GM19023 (cell line): Measurements from ENCODE around the gene LSP1.
"Not testable (repeated sequence)": the region's sequence is repeated elsewhere in the genome, so short reads cannot be mapped to it uniquely, and the experiment has no call there.

Source experiments
- ATAC-seq: cut with Tn5 transposase; IDR thresholded peaks from one replicate; pipeline ENCODE4 v1.9.1; 2021; ENCODE audit warnings: mild to moderate bottlenecking, moderate library complexity; ENCODE audit not compliant: unreplicated experiment

Gene LSP1

GRCh38 chr11:1862588-1863351 lies 9.9 kb downstream of the LSP1 start:
- ATAC-seq, result no peak

DNA sequence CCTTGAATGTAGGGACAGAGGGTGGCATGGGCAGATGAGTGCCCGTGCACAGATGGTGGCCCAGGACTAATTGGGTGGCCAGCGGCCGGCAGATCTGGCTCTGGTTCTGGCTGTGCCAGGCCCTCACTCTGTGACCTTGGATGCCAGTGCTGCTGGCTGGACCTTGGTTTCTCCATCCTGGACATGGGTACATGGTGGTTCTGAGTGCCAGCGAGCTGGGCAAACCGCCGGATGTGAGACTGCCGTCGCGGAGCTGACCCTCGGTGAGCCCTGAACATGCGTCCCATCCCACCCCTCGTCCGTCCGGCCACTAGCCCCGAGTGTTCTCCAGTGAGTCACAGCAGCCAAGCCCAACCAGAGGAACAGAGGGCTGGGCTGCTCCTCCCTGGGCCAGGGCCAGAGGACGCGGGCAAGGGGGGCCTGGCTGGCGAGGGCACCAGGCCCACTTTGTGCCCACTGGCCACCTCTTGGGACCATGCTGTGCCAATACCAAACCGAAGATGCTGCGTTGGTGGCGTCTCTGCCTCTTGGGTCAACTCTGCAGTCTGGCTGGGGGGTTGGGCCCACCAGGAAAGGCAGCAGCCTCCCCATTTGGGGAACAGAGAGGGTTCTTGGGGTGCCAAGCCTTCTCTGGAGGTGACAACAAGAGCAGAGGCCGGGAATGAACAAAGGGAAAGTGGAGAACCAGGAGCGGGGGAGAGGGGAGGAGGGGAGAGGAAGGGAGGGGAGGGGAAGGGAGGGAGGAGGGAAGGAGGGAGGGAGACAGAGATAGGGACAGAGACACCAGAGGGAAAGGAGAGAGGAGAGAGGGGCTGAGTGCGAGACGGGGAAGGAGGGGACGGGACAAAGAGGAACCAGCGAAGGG lies 10.7 kb downstream of the LSP1 start:
- no peak for ATAC-seq

DNA sequence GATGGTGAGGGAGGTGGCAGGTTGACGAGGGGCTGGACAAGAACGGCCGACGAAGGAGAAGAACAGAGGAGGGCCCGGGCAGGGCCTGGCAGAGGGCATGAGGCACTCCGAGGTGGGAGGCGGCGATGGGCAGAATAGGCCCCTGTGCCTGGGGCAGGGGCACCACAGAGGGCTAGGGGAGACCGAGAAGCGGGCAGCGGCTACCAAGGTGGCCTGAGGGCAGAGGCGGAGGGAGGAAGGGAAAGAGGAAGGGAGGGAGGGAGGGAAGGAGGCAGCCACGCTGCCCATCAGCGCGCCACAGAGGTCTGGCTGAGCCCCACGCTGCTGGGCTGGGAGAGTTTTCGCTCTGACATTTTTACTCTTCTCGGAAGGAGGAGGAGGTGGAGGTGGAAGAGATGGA lies 11.3 kb downstream of the LSP1 start:
- no peak for ATAC-seq

- ATAC-seq, result no peak
Measured at GRCh38 chr11:1864831-1865665, 12.2 kb downstream of the LSP1 start.

GRCh38 chr11:1866226-1866625 lies 13.3 kb downstream of the LSP1 start:
- ATAC-seq, result no peak

DNA sequence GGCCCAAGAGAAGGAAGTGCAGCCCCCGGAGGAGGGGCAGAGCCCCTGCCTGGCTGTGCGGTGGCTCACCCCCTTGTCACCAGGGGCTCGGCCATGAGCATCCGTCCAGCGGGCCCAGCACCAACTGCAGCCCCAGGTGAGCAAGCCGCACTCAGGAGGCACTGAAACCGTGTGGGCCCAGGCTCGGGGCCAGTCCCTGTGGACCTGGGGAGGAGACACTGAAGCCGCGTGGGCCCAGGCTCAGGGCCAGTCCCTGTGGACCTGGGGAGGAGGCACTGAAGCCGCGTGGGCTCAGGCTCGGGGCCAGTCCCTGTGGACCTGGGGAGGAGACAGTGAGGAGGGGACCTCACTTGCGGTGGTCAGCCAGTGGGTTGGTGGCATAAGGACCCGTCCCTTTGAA lies 13.9 kb downstream of the LSP1 start:
- no peak for ATAC-seq

DNA sequence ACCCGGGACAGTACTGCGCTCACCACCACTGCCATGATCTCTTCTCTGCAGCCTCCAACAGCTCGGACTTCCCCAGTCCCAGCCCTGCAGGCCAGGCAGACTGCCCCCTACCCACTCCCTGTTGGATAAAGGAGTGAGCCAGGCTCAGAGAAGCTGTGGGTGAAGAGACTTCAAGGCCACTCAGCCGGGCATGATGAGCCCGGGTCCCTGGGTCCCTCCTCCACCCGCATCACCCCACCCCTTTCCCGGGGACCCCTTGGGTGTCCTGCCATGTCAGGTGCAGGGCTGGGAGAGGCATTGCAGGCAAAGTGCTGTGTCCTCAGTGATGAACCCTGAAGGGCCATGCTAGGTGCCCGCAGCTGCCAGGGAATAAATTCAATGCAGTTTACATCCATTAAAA lies 14.5 kb downstream of the LSP1 start:
- no peak for ATAC-seq

- no peak for ATAC-seq
Measured at GRCh38 chr11:1868056-1868635, 15.3 kb downstream of the LSP1 start.

DNA sequence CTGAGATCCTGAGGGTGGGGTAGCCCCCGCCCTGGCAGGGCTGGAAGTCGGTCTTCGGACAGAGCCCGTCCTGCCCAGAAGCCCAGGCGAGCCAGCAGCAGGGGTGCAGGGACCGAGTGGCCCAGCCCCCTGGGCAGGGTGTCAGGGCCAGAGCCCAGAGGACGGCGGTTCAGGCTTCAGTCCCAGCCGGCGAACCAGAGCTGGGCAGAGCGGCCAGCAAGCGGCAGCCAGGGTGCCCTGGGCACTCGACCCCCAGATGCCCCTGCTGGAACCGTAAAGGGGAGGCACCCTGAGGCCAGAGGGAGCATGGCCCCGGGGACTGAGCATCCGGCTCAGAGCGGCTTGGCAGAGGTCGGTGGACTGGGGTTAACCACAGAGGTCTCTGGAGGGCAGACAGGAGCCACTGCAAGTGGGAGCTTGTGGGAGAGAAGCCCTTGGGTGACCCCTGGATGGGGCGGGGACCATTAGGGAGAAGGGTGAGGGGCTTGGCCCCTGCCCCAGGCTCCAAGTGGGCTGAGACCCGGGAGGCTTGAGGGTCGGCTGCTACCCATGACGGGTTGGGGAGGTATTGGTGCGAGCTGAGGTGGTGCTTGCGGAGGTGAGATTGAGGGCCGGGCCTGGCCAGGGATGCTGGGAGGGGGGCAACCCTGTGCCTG lies 15.9 kb downstream of the LSP1 start:
- ATAC-seq, result no peak

DNA sequence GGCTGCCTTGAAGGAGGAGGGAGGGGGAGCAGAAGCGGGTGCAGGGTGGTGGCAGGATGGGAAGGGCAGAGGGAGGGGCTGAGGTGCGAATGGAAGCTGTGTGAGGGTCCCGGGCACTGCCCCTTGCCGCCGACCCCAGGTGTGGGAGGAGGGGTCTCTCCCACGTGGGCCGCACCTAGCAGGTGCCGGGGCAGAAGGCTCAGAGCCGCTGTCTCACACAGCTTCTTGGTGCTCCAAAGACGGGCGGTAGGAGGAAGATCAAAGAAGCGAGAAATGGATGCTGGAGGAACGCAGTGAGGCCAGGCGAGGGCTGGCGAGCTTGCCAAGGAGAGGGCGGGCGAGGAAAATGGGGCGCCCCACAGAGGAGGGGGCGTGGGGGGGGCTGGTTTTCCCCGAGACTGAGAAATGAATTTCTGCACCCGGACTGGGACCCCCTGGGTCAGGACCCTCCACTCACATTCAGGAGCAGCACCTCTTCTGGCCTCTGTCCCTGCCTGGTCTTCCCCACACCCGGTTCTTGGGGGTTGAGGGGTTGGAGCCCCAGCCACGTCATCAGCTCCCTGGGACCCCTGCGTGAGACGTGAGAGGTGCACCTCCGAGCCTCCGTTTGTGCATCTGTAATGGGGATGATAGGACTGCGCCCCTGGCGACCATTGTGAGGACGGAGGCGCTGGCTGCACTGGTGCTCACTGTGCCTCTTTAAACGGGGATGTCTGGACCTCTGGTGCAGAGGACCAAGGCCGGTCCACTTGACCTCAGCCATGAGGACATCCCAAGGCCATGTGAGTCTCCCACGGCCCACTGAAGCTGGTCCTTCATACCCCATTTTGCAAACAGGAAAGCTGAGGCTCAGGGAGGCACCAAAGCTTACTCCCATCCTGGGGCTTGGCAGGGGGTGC lies 16.8 kb downstream of the LSP1 start:
- no peak for ATAC-seq

GRCh38 chr11:1870326-1870696 lies 17.4 kb downstream of the LSP1 start:
- ATAC-seq, result no peak

- no peak for ATAC-seq
Measured at GRCh38 chr11:1870721-1871466, 18.0 kb downstream of the LSP1 start.

DNA sequence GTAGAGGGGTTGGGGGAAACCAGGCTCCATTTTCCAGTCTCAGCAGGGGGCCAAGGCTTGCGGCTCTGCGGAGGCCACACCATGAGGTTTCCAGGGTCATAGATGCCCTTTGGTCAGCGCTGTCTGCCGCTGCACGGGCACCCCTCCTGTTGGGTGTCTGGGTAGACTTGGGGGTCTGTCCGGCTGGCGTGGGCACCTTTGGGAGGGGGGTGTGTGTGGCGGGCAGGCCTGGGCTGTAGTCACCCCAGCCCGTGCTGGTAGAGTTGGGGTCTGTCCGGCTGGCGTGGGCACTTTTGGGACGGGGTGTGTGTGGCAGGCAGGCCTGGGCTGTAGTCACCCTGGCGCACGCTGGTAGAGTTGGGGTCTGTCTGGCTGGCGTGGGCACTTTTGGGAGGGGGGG lies 18.6 kb downstream of the LSP1 start:
- ATAC-seq, result no peak

DNA sequence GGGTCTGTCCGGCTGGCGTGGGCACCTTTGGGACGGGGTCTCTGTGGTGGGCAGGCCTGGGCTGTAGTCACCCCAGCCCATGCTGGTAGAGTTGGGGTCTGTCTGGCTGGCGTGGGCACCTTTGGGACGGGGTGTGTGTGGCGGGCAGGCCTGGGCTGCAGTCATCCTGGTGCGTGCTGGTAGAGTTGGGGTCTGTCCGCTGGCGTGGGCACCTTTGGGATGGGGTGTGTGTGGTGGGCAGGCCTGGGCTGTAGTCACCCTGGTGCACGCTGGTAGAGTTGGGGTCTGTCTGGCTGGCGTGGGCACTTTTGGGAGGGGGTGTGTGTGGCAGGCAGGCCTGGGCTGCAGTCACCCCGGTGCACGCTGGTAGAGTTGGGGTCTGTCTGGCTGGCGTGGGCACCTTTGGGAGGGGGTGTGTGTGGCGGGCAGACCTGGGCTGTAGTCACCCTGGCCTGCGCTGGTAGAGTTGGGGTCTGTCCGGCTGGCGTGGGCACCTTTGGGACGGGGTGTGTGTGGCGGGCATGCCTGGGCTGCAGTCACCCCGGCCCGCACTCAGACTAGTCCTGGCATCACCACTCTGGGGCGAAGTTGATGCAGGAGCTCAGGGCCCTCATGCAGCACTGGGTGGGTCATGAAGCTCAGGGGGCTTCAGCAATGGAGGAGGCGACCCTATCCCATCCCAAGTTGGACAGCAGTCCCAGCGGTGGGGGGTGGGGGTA lies 19.5 kb downstream of the LSP1 start:
- ATAC-seq, result no peak

DNA sequence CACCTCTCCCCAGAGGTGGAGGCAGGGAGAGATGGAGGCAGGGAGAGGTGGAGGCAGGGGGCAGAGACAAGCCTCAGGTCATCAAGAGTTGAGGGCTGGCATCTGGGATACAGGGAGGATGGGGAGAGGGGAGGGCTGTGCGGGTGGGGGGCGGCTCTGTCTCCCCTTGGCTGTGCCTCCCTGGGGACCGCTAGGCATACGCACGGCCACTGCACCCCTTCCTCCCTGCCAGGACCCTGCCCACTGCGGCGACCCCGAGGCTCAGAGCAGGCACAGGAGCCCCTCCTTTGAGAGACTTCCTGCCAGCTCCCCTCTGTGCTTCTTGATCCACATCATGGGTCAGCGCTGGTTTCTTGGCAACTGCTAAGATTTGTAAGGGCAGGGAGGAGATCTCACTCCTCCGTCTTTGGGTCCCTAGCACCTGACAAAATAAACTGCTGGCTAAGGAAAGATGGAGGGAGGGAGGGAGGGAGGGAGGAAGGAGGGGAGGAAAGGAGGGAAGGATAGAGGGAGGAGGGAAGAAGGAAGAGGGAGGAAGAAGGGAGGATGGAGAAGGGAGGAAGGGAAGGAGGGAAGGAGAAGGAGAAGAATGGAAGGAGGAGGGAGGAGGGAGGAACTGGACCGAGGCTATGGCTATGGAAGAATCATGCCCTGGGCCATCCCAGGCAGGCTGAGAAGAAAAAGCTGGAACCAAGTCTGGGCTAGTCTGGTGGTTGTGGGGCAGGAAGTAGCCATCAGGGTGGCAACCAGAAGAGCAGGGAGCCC lies 20.3 kb downstream of the LSP1 start:
- ATAC-seq, result no peak

DNA sequence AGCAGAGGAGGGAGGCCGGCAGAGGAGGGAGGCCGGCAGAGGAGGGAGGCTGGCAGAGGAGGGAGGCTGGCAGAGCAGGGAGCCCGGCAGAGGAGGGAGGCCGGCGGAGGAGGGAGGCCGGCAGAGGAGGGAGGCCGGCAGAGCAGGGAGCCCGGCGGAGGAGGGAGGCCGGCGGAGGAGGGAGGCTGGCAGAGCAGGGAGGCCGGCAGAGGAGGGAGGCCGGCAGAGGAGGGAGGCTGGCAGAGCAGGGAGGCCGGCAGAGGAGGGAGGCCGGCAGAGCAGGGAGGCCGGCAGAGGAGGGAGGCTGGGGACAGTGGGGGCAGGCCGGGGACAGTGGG lies 20.9 kb downstream of the LSP1 start:
- ATAC-seq, result not testable (repeated sequence)

DNA sequence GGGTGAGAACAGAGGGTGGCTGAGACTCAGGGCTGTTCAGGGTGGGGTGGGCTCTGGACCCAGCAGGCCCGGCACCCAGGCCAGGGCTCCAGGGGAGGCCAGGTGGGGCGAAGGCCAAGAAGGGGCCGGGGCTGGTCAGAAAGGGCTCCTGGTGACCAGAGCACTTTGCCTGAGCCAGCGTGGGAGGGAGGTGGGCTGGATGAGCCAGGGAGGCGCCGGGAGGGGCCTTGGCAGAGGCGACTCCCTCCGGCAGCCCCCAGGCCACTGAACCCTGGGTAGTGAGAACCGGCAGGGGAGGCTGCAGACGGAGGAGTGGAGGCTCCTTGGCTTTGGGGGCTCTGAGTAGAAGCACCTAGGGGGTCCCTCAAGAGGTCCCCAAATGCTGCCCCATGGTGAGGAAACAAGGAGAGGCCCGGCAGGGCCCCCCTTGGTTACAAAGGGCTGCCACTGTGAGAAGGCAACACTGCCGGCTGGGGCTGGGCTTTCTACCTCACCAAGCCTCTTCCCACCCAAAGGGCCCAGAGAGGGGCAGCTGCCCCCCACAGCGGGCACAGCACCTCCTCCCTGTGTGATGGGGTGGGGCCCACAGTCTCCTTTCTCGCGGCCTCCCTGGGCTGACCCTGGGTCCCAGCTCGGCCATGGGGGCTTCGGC lies 21.7 kb downstream of the LSP1 start:
- not testable (repeated sequence) for ATAC-seq
